Measurements from ENCODE around the gene METTL8.

- no peak for TF ChIP-seq POLR2A (IDR thresholded peaks at IDR 0.05; ENCODE audit: low read length)
- no peak for TF ChIP-seq GATA1 (IDR thresholded peaks at IDR 0.05; ENCODE audit: low read depth, low read length)
Observed at GRCh38 chr2:171271386-171271785, 162.4 kb downstream of the METTL8 start.

Measured in erythroblast (primary cell).